Liver (tissue), 9 donors: ENCODE data around the gene RNU6-1. TPM values are rescaled to one million over a fixed set of nuclear protein-coding genes. Genes with fewer than 3 reads are reported as not detected.

Experiments used
- DNase-seq: peaks from one replicate; pipeline ENCODE4 v3.0.0-alpha.2; 2017; ENCODE audit warnings: low spot score
- H3K27ac ChIP-seq, 2 donors: one replicate each; pipeline ENCODE4 v1.7.0; 2013; ENCODE audit warnings: inconsistent platforms in 2 of 2, low read length in 2 of 2, control low read depth in 1 of 2, low read depth in 1 of 2, mild to moderate bottlenecking in 1 of 2
- H3K27me3 ChIP-seq, 4 donors: one replicate each; pipeline versions ENCODE4 v1.6.1 to v1.7.0; 2013; ENCODE audit warnings: low read length in 3 of 4, inconsistent platforms in 1 of 4, mild to moderate bottlenecking in 1 of 4, moderate library complexity in 1 of 4; ENCODE audit not compliant: control insufficient read depth in 4 of 4, insufficient read depth in 4 of 4
- H3K36me3 ChIP-seq, 4 donors: one replicate each; pipeline versions ENCODE4 v1.6.1 to v1.7.0; 2013; ENCODE audit warnings: low read length in 3 of 4, mild to moderate bottlenecking in 3 of 4, low read depth in 1 of 4, moderate library complexity in 1 of 4; ENCODE audit not compliant: control insufficient read depth in 4 of 4, insufficient read depth in 3 of 4
- H3K4me1 ChIP-seq, 4 donors: one replicate each; pipeline versions ENCODE4 v1.6.1 to v1.7.0; 2013; ENCODE audit warnings: low read length in 3 of 4, mild to moderate bottlenecking in 3 of 4, moderate library complexity in 1 of 4; ENCODE audit not compliant: control insufficient read depth in 4 of 4, insufficient read depth in 4 of 4
- H3K4me3 ChIP-seq, 3 donors: one replicate each; pipeline versions ENCODE4 v1.6.1 to v1.7.0; 2013; ENCODE audit warnings: low read length in 3 of 3, control low read depth in 1 of 3, low read depth in 1 of 3, mild to moderate bottlenecking in 1 of 3
- H3K9ac ChIP-seq, 2 donors: one replicate each; pipeline ENCODE4 v1.7.0; 2013; ENCODE audit warnings: low read length in 2 of 2, mild to moderate bottlenecking in 2 of 2, moderate library complexity in 2 of 2, control low read depth in 1 of 2, low read depth in 1 of 2
- H3K9me3 ChIP-seq, 4 donors: one replicate each; pipeline versions ENCODE4 v1.6.1 to v1.7.0; 2013; ENCODE audit warnings: low read length in 3 of 4; ENCODE audit not compliant: control insufficient read depth in 4 of 4
- ATF3 ChIP-seq: IDR thresholded peaks from 2 replicates; pipeline ENCODE4 v1.6.1; 2016; ENCODE audit warnings: antibody characterized with exemption
- EGR1 ChIP-seq, 2 donors: IDR thresholded peaks; 2 replicates each; pipeline ENCODE4 v1.6.1; 2016 to 2018; ENCODE audit warnings: antibody characterized with exemption in 2 of 2, low read depth in 2 of 2
- FOXA1 ChIP-seq: IDR thresholded peaks from 2 replicates; pipeline ENCODE4 v1.6.1; 2016; ENCODE audit warnings: antibody characterized with exemption
- FOXA2 ChIP-seq: IDR thresholded peaks from 2 replicates; pipeline ENCODE4 v1.6.1; 2016; ENCODE audit warnings: antibody characterized with exemption
- GABPA ChIP-seq, 2 donors: IDR thresholded peaks in 1 of 2; conservative IDR thresholded peaks in 1 of 2; 2 replicates each; pipeline ENCODE4 v1.6.1; 2016; ENCODE audit warnings: antibody characterized with exemption in 2 of 2, mild to moderate bottlenecking in 1 of 2, moderate library complexity in 1 of 2
- HNF4A ChIP-seq, 2 donors: conservative IDR thresholded peaks; 2 replicates each; pipeline ENCODE4 v1.6.1; 2016; ENCODE audit warnings: antibody characterized with exemption in 2 of 2, mild to moderate bottlenecking in 2 of 2
- HNF4G ChIP-seq: IDR thresholded peaks from 2 replicates; pipeline ENCODE4 v1.6.1; 2016; ENCODE audit warnings: antibody characterized with exemption
- JUND ChIP-seq, 2 donors: IDR thresholded peaks; 2 replicates each; pipeline ENCODE4 v1.6.1; 2016; ENCODE audit warnings: antibody characterized with exemption in 2 of 2
- MAX ChIP-seq: IDR thresholded peaks from 2 replicates; pipeline ENCODE4 v1.6.1; 2016; ENCODE audit warnings: antibody characterized with exemption
- NR2F2 ChIP-seq: IDR thresholded peaks from 2 replicates; pipeline ENCODE4 v1.6.1; 2016; ENCODE audit warnings: antibody characterized with exemption
- RAD21 ChIP-seq, 2 donors: IDR thresholded peaks; 2 replicates each; pipeline ENCODE4 v1.6.1; 2016; ENCODE audit warnings: antibody characterized with exemption in 2 of 2, mild to moderate bottlenecking in 2 of 2
- REST ChIP-seq: IDR thresholded peaks from 2 replicates; pipeline ENCODE4 v1.6.1; 2016; ENCODE audit warnings: antibody characterized with exemption, mild to moderate bottlenecking
- RXRA ChIP-seq, 2 donors: IDR thresholded peaks; 2 replicates each; pipeline ENCODE4 v1.6.1; 2017 to 2018; ENCODE audit warnings: antibody characterized with exemption in 2 of 2, mild to moderate bottlenecking in 1 of 2
- SP1 ChIP-seq: IDR thresholded peaks from 2 replicates; pipeline ENCODE4 v1.6.1; 2018; ENCODE audit warnings: antibody characterized with exemption, mild to moderate bottlenecking
- TAF1 ChIP-seq: conservative IDR thresholded peaks from 2 replicates; pipeline ENCODE4 v1.6.1; 2016; ENCODE audit warnings: antibody characterized with exemption, mild to moderate bottlenecking
- YY1 ChIP-seq: IDR thresholded peaks from 2 replicates; pipeline ENCODE4 v1.6.1; 2016; ENCODE audit warnings: antibody characterized with exemption, mild to moderate bottlenecking
- ZBTB33 ChIP-seq: IDR thresholded peaks from 2 replicates; pipeline ENCODE4 v1.6.1; 2016; ENCODE audit warnings: antibody characterized with exemption
- WGBS: extraction: QIAGEN DNeasy Blood & Tissue Kit; methylation state at CpG from one replicate; pipeline ENCODE4 v1.1.7; 2013; 5-methylcytosine and 5-hydroxymethylcytosine counted together
- polyA plus RNA-seq, 2 donors: library from polyadenylated mRNA; stranded (reverse) in 1 of 2; unstranded in 1 of 2; fragments of 200-250 nt in 1 of 2; fragments of >200 nt in 1 of 2; fragmentation: Nextera tagmentation in 1 of 2; extraction: Ambion mirVana in 1 of 2; gene quantifications; one replicate each; pipeline versions ENCODE4 v1.2.1 to v1.2.3, GENCODE V29; 2013 to 2015
- total RNA-seq, 2 donors: library from RNA; depleted of rRNA; stranded (reverse); fragments of >200 nt; gene quantifications; one replicate each; pipeline ENCODE4 v1.2.3, GENCODE V29; 2014
- TF ChIP-seq, protein P1 (sequence below): fragments of 150-350 bp; IDR thresholded peaks from 2 replicates; pipeline ENCODE4 v1.5.1; 2017; ENCODE audit warnings: improper control_type of control experiment, low read depth, low read length; ENCODE audit not compliant: missing input control
- donor health status: healthy.
- donor health status: healthy.
- donor health status: healthy.
- donor health status: healthy.
- donor health status: healthy.

RNU6-1 gene
- total and polyA plus RNA-seq, 4 donors = not detected

- no peak for TF ChIP-seq REST
- no peak for TF ChIP-seq FOXA2
- no peak for TF ChIP-seq GABPA (IDR thresholded peaks at IDR 0.05 in 1 of 2, conservative IDR thresholded peaks at IDR 0.05 in 1 of 2)
Observed at GRCh38 chr15:67859331-67859946, 19.6 kb upstream of the RNU6-1 start (continued).

DNA sequence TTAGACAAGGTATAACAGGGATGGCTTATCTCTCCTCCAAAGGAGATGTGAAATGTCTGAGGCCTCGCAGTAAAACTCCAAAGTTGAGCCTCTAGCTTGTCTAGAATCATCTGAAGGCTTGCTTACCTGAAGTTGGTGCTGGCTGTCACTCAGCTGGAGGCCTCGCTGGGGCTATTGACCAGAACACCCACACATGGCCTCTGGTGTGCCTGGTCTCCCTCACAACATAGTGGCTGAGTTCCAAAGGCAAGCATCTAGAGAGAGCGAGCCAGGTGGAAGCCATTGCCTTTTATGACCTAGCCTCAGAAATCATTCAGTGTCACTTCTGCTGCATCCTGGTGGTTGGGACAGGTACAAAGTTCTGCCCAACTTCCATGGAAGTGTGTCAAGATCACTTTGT lies 17.4 kb upstream of the RNU6-1 start:
- TF ChIP-seq YY1 (no peak), TAF1 (no peak), HNF4A (conservative IDR thresholded peaks at IDR 0.05) (no peak), SP1 (no peak), HNF4G (no peak), ZBTB33 (no peak), JUND (IDR thresholded peaks at IDR 0.05) (no peak), RAD21 (IDR thresholded peaks at IDR 0.05) (no peak), MAX (no peak), NR2F2 (no peak), EGR1 (IDR thresholded peaks at IDR 0.05; ENCODE audit: low read depth in 2 of 2) (no peak), ATF3 (no peak), FOXA1 (no peak), GABPA (IDR thresholded peaks at IDR 0.05 in 1 of 2, conservative IDR thresholded peaks at IDR 0.05 in 1 of 2) (no peak), REST (no peak), FOXA2 (no peak), RXRA (IDR thresholded peaks at IDR 0.05) (no peak)
- TF ChIP-seq, protein P1, sequence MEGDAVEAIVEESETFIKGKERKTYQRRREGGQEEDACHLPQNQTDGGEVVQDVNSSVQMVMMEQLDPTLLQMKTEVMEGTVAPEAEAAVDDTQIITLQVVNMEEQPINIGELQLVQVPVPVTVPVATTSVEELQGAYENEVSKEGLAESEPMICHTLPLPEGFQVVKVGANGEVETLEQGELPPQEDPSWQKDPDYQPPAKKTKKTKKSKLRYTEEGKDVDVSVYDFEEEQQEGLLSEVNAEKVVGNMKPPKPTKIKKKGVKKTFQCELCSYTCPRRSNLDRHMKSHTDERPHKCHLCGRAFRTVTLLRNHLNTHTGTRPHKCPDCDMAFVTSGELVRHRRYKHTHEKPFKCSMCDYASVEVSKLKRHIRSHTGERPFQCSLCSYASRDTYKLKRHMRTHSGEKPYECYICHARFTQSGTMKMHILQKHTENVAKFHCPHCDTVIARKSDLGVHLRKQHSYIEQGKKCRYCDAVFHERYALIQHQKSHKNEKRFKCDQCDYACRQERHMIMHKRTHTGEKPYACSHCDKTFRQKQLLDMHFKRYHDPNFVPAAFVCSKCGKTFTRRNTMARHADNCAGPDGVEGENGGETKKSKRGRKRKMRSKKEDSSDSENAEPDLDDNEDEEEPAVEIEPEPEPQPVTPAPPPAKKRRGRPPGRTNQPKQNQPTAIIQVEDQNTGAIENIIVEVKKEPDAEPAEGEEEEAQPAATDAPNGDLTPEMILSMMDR = no peak
- Histone ChIP-seq H3K36me3 (no peaks in the 10 kb centered on the region), H3K9me3 (no peaks in the 10 kb centered on the region), H3K27ac (no peak overlapping the region), H3K4me3 (no peak overlapping the region), H3K27me3 (no peaks in the 10 kb centered on the region), H3K4me1 (peaks cover 0 to 2% (median 0%) of the 10 kb centered on the region in 4 donors), H3K9ac (no peak overlapping the region)
- 62% methylated on average over 3 of the region's 3 CpGs for WGBS
- no peak for DNase-seq
